ENCODE results near the gene MRPL42.

- TF ChIP-seq CTCF (conservative IDR thresholded peaks at IDR 0.05 in 1 of 2, IDR thresholded peaks at IDR 0.05 in 1 of 2; ENCODE audit: low read depth in 1 of 2, low read length in 2 of 2) (no peak), EZH2 (IDR thresholded peaks at IDR 0.05; ENCODE audit: low read length, missing control alignments) (no peak)
These were observed 26.2 kb upstream of the MRPL42 start for GRCh38 chr12:93441081-93441616.

All from fibroblast of lung (primary cell).